Spleen (tissue), 11 donors: Measurements from ENCODE around the gene GFER. TPM values are rescaled to one million over a fixed set of nuclear protein-coding genes. Genes with fewer than 3 reads are reported as not detected.

Experiments
- DNase-seq: peaks from one replicate; pipeline ENCODE4 v3.0.0-alpha.2; 2020
- H3K27ac ChIP-seq, 8 donors: fragments of 200-600 bp; sonication (generic) in 7 of 8; 1 replicate in 4 of 8; 2 replicates in 4 of 8; pipeline versions ENCODE4 v1.5.0 to v1.8.0; 2016 to 2021; ENCODE audit warnings: inconsistent platforms in 4 of 8, mild to moderate bottlenecking in 4 of 8, moderate library complexity in 1 of 8
- H3K27me3 ChIP-seq, 7 donors: fragments of 200-600 bp; sonication (generic) in 6 of 7; replicated peaks in 1 of 7; 1 replicate in 4 of 7; 2 replicates in 3 of 7; pipeline versions ENCODE4 v1.5.0 to v1.8.0; 2016 to 2021; ENCODE audit warnings: inconsistent platforms in 3 of 7, mild to moderate bottlenecking in 1 of 7
- H3K36me3 ChIP-seq, 6 donors: fragments of 200-600 bp; sonication (generic) in 5 of 6; 1 replicate in 4 of 6; 2 replicates in 2 of 6; pipeline versions ENCODE4 v1.5.0 to v1.8.0; 2016 to 2021; ENCODE audit warnings: inconsistent platforms in 2 of 6
- H3K4me1 ChIP-seq, 6 donors: fragments of 200-600 bp; sonication (generic) in 5 of 6; 1 replicate in 3 of 6; 2 replicates in 3 of 6; pipeline versions ENCODE4 v1.5.0 to v1.8.0; 2016 to 2021; ENCODE audit warnings: inconsistent platforms in 3 of 6
- H3K4me3 ChIP-seq, 8 donors: fragments of 200-600 bp; sonication (generic) in 7 of 8; 1 replicate in 4 of 8; 2 replicates in 4 of 8; pipeline versions ENCODE4 v1.5.0 to v1.8.0; 2016 to 2021; ENCODE audit warnings: inconsistent platforms in 4 of 8, mild to moderate bottlenecking in 4 of 8, moderate library complexity in 2 of 8
- H3K9me3 ChIP-seq, 8 donors: fragments of 200-600 bp; sonication (generic) in 7 of 8; 1 replicate in 4 of 8; 2 replicates in 4 of 8; pipeline versions ENCODE4 v1.5.0 to v1.8.0; 2016 to 2021; ENCODE audit warnings: inconsistent platforms in 4 of 8
- CTCF ChIP-seq, 11 experiments: fragments of 200-600 bp in 7 of 11; fragments of 450-650 bp in 4 of 11; sonication (generic) in 4 of 11; IDR thresholded peaks in 8 of 11; conservative IDR thresholded peaks in 3 of 11; 1 replicate in 7 of 11; 2 replicates in 4 of 11; pipeline versions ENCODE4 v1.4.0 to v1.8.0; 2016 to 2021; ENCODE audit warnings: antibody characterized with exemption in 11 of 11, inconsistent platforms in 4 of 11, mild to moderate bottlenecking in 1 of 11
- POLR2A ChIP-seq, 3 donors: fragments of 450-650 bp; IDR thresholded peaks; one replicate each; pipeline ENCODE4 v1.5.1; 2017; ENCODE audit warnings: antibody characterized with exemption in 3 of 3, mild to moderate bottlenecking in 1 of 3
- POLR2AphosphoS5 ChIP-seq, 3 donors: sonication (generic); formaldehyde crosslinking; IDR thresholded peaks; one replicate each; pipeline ENCODE4 v1.5.1; 2017; ENCODE audit warnings: antibody characterized with exemption in 3 of 3
- WGBS, 5 donors: extraction: QIAGEN DNeasy Blood & Tissue Kit in 3 of 5; methylation state at CpG; one replicate each; pipeline versions ENCODE4 v1.1.5 to v1.1.7; 2013 to 2018; 5-methylcytosine and 5-hydroxymethylcytosine counted together
- intact Hi-C: fragments of 100-400 bp; cut with DNase I; formaldehyde crosslinking; loops from one replicate; pipeline ENCODE4 v1.15.0; 2023; ENCODE audit warnings: low total_unique reads
- polyA plus RNA-seq, 3 donors: library from polyadenylated mRNA; stranded (reverse); fragments of 200-250 nt; gene quantifications; one replicate each; pipeline ENCODE4 v1.2.1, GENCODE V29; 2013
- total RNA-seq, 7 donors: library from RNA; depleted of rRNA in 3 of 7; stranded (reverse); fragments of >200 nt in 3 of 7; fragmentation: NEBNext Ultra II Directional in 4 of 7; extraction: Animal tissue kit (Norgen Biotek cat#: 25700) in 4 of 7; gene quantifications; one replicate each; pipeline versions ENCODE4 v1.1.0 to v1.2.1, GENCODE V29; 2016 to 2021
- donor health status: healthy with polysubstance abuse.
- donor health status: DM: no; HTN: no; CAD: no; lungs with moderate emphysema.
- donor health status: DM: no; HTN: no; CAD: no.
- donor health status: Bipolar disorder and iron deficiency.
- donor health status: healthy.
- donor health status: DM: no; HTN: no; CAD: no.
- donor health status: DM: yes; HTN: yes; CAD: no.

The GFER gene
- total and polyA plus RNA-seq, 10 donors: 9.6 to 36.0 (median 22.8) TPM

GRCh38 chr16:1965396-1966001 lies 18.5 kb upstream of the GFER start:
- 21 to 65% (median 22%) methylated on average over 9 to 24 of the region's 24 CpGs for WGBS, 5 donors
- Histone ChIP-seq H3K27ac (peak overlapping the region; percentile 80 to 99 (median 98)), H3K9me3 (no peaks in the 10 kb centered on the region), H3K4me3 (peak overlapping the region; percentile 66 to 94 (median 81)), H3K27me3 (no peaks in the 10 kb centered on the region), H3K4me1 (peaks cover 23 to 62% (median 53%) of the 10 kb centered on the region in 6 donors), H3K36me3 (peaks cover 0 to 40% (median 26%) of the 10 kb centered on the region in 6 donors)
- no peak for DNase-seq
- intact Hi-C loops: no loop called here
- TF ChIP-seq POLR2A (IDR thresholded peaks at IDR 0.05) (no peak), POLR2AphosphoS5 (IDR thresholded peaks at IDR 0.05) (no peak), CTCF (IDR thresholded peaks at IDR 0.05 in 8 of 11, conservative IDR thresholded peaks at IDR 0.05 in 3 of 11) (no peak)

GRCh38 chr16:1966460-1966859 lies 17.5 kb upstream of the GFER start, which contains the start of gene RNF151:
Gene RNF151 (plus strand): TSS chr16:1966856. CDS start chr16:1966882, 26 bp downstream.
- Histone ChIP-seq H3K36me3 (peaks cover 0 to 31% (median 19%) of the 10 kb centered on the region in 6 donors), H3K4me1 (peaks cover 27 to 62% (median 53%) of the 10 kb centered on the region in 6 donors), H3K27me3 (no peaks in the 10 kb centered on the region), H3K4me3 (peak within 1 kb of the TSS; percentile 66 to 94 (median 81)), H3K9me3 (no peaks in the 10 kb centered on the region), H3K27ac (peak within 1 kb of the TSS; percentile 80 to 99 (median 98))
- WGBS, 5 donors: 92 to 98% (median 96%) methylated on average over 5 to 6 of the region's 6 CpGs
- intact Hi-C loops: no loop called here
- TF ChIP-seq CTCF (IDR thresholded peaks at IDR 0.05 in 8 of 11, conservative IDR thresholded peaks at IDR 0.05 in 3 of 11) (no peak), POLR2A (IDR thresholded peaks at IDR 0.05) (no peak), POLR2AphosphoS5 (IDR thresholded peaks at IDR 0.05) (no peak)
- DNase-seq: no peak

- 92 to 94% (median 93%) methylated on average over 39 to 41 of the region's 41 CpGs for WGBS, 5 donors
- no peak for DNase-seq
- Histone ChIP-seq H3K27me3 (no peaks in the 10 kb centered on the region), H3K4me1 (peaks cover 31 to 57% (median 49%) of the 10 kb centered on the region in 6 donors), H3K9me3 (no peaks in the 10 kb centered on the region), H3K4me3 (no peak overlapping the region), H3K27ac (no peak overlapping the region), H3K36me3 (peaks cover 0 to 12% (median under 1%) of the 10 kb centered on the region in 6 donors)
- intact Hi-C loops: no loop called here
- TF ChIP-seq CTCF (IDR thresholded peaks at IDR 0.05 in 8 of 11, conservative IDR thresholded peaks at IDR 0.05 in 3 of 11) (no peak), POLR2A (IDR thresholded peaks at IDR 0.05) (no peak), POLR2AphosphoS5 (IDR thresholded peaks at IDR 0.05) (no peak)
Measured at GRCh38 chr16:1968146-1968953, 15.6 kb upstream of the GFER start.
